Keratinocyte (primary cell): ENCODE results near the gene RIC1.

Source experiments
- CTCF ChIP-seq, 3 experiments: IDR thresholded peaks in 1 of 3; conservative IDR thresholded peaks in 1 of 3; optimal IDR thresholded peaks in 1 of 3; 2 replicates in 2 of 3; 3 replicates in 1 of 3; pipeline versions ENCODE3 to v1.5.1; 2011; ENCODE audit warnings: low read length in 3 of 3, mild to moderate bottlenecking in 3 of 3, moderate library complexity in 2 of 3, control low read depth in 1 of 3, inconsistent platforms in 1 of 3; ENCODE audit not compliant: insufficient read depth in 2 of 3; ENCODE audit errors: extremely low read depth in 1 of 3
- EZH2 ChIP-seq: IDR thresholded peaks from one replicate; pipeline ENCODE4 v1.6.1; 2012; ENCODE audit warnings: inconsistent platforms, mild to moderate bottlenecking, low read length, moderate library complexity

GRCh38 chr9:5819174-5819573, 190.3 kb downstream of the RIC1 start:
- TF ChIP-seq EZH2 = no peak
- no peak for TF ChIP-seq CTCF (optimal IDR thresholded peaks at IDR 0.05 in 1 of 3, IDR thresholded peaks at IDR 0.05 in 1 of 3, conservative IDR thresholded peaks at IDR 0.05 in 1 of 3; ENCODE audit: extremely low read depth in 1 of 3, insufficient read depth in 2 of 3, low read length in 3 of 3)
